Measurements from ENCODE around the gene CACNA1D. TPM values are rescaled to one million over a fixed set of nuclear protein-coding genes. Genes with fewer than 3 reads are reported as not detected.

The CACNA1D gene
- total and polyA plus RNA-seq, 2 donors (not counting 3 experiments of a cell fraction or from before 2014, with no cell fraction given), result 0.06 TPM; not detected in 1

- Histone ChIP-seq H3K36me3 (ENCODE audit: control insufficient read depth in 2 of 2, extremely low read depth in 1 of 2, insufficient read depth in 2 of 2, low read length in 2 of 2) (no peaks in the 10 kb centered on the region), H2AFZ (ENCODE audit: low read depth, low read length) (no peak overlapping the region), H3K4me3 (replicated peaks in 1 of 3; ENCODE audit: insufficient read depth in 1 of 3, low read depth in 1 of 3, low read length in 3 of 3) (no peak overlapping the region), H3K4me2 (ENCODE audit: insufficient read depth, low read length) (no peak overlapping the region), H3K79me2 (ENCODE audit: control insufficient read depth, insufficient read depth, low read length) (no peaks in the 10 kb centered on the region), H3K27me3 (ENCODE audit: control insufficient read depth in 2 of 2, insufficient read depth in 2 of 2, low read length in 2 of 2) (peaks cover 0 to 3% of the 10 kb centered on the region in 2 experiments), H3K4me1 (ENCODE audit: control insufficient read depth, extremely low read depth, insufficient read depth, low read length) (no peaks in the 10 kb centered on the region), H4K20me1 (replicated peaks; ENCODE audit: control insufficient read depth, extremely low read depth, insufficient read depth, low read length) (no peaks in the 10 kb centered on the region), H3K9me3 (replicated peaks; ENCODE audit: control insufficient read depth, insufficient read depth, low read length) (no peaks in the 10 kb centered on the region), H3K27ac (ENCODE audit: insufficient read depth, low read depth, low read length) (no peak overlapping the region), H3K9ac (replicated peaks; ENCODE audit: extremely low read depth, insufficient read depth, low read length) (no peak overlapping the region), H3K9me1 (replicated peaks; ENCODE audit: control insufficient read depth, extremely low read depth, insufficient read depth, low read length) (no peaks in the 10 kb centered on the region)
- CTCF ChIA-PET, result no interaction called here
- FAIRE-seq, result no peak
- no TSS peak for BruUV-seq (replicated peaks)
- no peak for TF ChIP-seq MYC (IDR thresholded peaks at IDR 0.05; ENCODE audit: low read depth, low read length)
- TF ChIP-seq FOS (IDR thresholded peaks at IDR 0.05; ENCODE audit: borderline replicate concordance, insufficient read depth, low read length), result no peak
- TF ChIP-seq POLR2A (IDR thresholded peaks at IDR 0.05; ENCODE audit: low read depth, low read length), result no peak
- no peak for TF ChIP-seq GATA2 (IDR thresholded peaks at IDR 0.05; ENCODE audit: insufficient read depth, insufficient read length, low read depth, low read length)
- TF ChIP-seq POLR2AphosphoS5 (IDR thresholded peaks at IDR 0.05; ENCODE audit: insufficient read depth, low read depth, low read length), result no peak
- TF ChIP-seq JUN (IDR thresholded peaks at IDR 0.05; ENCODE audit: borderline replicate concordance, insufficient read depth, insufficient read length, low read depth), result no peak
- no peak for TF ChIP-seq EZH2 (IDR thresholded peaks at IDR 0.05; ENCODE audit: borderline replicate concordance, low read depth, low read length, severe bottlenecking)
- no peak for TF ChIP-seq CTCF (IDR thresholded peaks at IDR 0.05; ENCODE audit: extremely low read depth in 1 of 2, insufficient read depth in 1 of 2, low read depth in 1 of 2, low read length in 2 of 2)
- POLR2A ChIA-PET, result no interaction called here
- DNase-seq (ENCODE audit: low read depth, low spot score), result no peak
- intact Hi-C loops (cut with micrococcal nuclease), result no loop called here
- dilution Hi-C loops (cut with MboI; ENCODE audit: extremely low pct_ligation_motif_present, low sequenced_read_pairs), result no loop called here
These were observed 199.6 kb downstream of the CACNA1D start for GRCh38 chr3:53694046-53694445.
